ENCODE data around the gene ABHD16A.
A peak's percentile ranks its signal among the peaks of the same experiment; 100 is the strongest.

Gene ABHD16A

DNA sequence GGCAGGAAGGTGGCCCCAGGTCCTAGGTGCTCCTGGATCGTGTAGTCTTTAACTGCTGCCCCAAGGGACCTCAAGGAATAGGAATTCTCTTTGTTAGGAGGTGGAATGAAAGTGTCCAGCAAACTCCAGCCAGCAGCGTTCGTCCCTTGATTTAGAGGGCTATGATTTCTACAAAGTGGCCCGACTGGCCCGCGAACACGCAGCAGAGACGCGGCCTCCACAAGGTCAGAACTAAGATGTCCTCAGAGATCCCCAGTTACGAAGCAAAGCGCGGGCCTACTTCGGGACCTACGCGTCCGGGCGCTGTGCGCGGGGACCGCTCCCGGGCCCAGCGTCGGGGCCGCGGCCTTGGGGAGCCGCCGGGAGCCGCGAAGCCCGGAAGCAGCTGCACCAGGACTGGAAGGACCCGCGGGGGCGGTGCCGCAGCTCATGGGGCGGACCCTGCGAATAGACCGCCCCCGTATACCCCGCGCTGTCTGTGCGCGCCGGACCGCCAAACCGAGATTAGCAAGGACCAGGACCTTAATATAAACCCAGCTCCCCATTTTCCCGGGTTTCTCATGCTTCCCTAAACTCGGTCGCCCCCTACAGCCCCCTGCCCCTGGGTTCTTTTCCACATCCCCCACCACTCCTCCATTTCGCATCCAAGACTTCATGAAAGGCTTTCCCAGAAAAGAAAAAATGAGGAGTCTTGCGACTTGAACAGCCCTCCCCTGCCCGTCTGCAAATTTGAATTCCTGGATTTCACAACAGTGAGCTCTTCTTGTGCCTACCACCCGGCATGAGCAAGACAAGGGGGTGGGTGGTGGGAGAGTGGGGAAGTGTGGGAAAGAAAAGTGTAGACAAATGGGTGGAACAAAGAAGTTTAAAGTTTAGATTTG is 42.5 kb downstream of the ABHD16A start, which contains the start of gene C6orf47:
Gene C6orf47, minus strand, starts transcription at position 398 of the 881 bp plus-strand sequence. CDS start 831 bp downstream, outside the sequence.
- no peak for FAIRE-seq

DNA sequence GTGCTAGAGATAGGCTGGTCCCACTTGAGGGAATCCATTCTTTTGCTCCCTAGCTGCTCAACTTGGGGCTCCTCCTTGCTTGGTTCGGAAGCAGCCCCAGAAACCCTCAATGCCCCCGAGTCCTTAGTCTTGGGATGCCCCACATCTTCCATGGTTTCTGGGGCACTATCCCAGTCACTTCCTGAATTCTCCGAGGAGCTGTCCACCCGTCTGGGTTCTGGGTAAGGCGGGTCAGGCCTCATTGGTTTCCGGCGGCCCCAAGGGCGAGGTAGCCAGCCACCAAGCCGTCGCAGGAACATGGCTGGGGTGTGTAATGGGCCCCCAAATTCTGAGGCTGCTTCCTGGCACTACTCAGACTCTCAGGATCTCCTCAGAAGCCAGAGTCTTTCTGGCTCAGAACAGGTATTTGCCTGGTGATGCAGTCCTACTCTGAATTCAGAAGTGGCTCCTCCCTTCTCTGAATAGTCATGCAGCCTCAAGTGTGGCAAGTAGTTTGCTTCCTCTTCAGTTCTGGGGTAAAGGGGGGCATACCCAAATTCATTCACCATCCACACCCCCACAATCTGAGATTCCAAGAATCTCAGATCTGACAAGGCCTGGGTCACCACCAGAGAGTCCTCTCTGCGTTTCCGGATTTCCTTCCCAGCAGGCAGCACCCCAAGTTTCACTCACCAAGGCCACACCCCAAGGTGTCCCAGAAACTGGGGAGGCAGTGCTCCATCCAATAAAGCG is 43.3 kb downstream of the ABHD16A start:
- no peak for FAIRE-seq

DNA sequence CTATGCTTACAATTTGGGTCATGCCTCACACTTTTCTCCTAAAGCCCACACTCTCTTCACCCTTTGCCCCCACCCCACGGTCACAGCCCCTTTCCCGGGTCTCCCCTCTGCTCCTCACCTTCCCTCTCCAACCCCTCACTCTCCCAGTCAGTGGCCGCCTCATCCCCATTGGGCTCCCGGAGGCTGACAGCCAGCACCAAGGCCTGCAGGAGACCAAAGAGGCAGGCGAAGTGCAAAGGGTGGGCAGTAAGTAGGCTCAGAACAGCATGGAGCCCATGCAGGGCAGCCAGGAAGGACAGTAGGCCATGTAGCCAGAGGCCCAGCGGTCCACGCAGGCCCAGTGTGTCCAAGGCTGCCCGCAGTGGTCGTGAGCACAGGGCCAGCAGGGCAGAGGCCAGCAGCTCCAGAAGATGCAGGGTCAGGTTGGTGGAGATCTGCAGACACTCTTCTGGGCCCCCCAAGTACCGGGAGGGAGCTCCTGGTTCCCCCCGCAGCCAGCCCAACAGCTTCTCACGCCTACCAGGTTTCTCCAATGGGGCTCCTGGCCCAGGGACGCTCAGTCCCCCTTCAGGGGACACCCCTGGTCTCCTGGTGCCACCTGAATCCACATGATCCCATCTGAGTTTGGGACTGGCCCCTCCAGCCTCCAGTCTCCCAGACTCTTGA is 44.0 kb downstream of the ABHD16A start:
- FAIRE-seq: no peak

DNA sequence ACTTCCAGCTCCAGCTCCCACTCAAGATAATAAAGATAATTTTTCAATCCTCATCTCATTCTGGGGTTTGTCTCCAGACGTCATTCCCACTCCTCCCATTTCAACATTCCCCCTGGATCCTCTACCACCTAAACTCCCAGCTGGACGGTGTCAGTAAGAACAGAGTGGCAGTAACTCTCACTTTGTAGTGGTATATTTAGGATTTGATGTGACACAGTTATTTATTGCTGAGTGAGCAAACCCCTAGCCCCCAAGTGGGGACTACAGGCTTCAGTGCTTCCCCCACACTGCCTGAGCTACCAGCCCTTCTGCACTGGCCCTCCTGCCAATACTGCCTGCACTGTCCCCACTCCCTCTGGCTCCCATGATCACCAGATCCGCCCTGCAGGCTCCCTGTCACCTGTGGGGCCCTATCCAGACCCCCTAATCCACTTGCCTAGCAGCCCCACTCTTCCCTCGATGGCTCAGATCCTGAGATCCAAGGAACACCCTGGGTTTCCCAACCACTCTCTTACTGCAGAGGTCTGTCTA is 44.9 kb downstream of the ABHD16A start:
- FAIRE-seq: no peak

DNA sequence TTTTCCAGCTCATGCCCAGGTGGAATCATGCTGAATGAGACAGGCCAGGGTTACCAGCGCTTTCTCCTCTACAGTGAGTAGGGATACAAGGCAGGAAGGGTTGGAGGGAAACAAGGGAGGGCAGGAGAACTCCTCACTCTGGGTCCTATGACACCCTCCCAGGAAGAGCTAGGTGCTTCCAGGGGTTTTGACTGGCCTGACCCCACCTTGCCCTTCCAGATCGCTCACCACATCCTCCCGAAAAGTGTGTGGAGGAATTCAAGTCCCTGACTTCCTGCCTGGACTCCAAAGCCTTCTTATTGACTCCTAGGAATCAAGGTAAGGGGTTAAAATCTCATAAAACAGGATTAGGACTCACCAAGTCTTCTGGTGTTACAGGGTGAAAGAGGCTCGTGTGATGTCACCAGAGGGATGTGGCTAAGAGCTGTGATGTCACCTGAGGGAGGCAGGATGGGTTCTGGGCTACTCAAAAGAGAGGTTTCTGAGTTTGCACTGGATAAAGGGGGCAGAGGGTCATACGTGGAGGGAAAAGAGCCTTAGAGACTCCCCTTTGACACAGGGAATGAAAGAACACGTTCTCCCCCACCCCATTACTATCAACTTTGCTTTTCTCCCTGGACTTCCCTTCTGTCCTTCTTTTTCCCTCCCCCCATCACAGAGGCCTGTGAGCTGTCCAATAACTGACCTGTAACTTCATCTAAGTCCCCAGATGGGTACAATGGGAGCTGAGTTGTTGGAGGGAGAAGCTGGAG is 45.5 kb downstream of the ABHD16A start:
- no peak for FAIRE-seq

DNA sequence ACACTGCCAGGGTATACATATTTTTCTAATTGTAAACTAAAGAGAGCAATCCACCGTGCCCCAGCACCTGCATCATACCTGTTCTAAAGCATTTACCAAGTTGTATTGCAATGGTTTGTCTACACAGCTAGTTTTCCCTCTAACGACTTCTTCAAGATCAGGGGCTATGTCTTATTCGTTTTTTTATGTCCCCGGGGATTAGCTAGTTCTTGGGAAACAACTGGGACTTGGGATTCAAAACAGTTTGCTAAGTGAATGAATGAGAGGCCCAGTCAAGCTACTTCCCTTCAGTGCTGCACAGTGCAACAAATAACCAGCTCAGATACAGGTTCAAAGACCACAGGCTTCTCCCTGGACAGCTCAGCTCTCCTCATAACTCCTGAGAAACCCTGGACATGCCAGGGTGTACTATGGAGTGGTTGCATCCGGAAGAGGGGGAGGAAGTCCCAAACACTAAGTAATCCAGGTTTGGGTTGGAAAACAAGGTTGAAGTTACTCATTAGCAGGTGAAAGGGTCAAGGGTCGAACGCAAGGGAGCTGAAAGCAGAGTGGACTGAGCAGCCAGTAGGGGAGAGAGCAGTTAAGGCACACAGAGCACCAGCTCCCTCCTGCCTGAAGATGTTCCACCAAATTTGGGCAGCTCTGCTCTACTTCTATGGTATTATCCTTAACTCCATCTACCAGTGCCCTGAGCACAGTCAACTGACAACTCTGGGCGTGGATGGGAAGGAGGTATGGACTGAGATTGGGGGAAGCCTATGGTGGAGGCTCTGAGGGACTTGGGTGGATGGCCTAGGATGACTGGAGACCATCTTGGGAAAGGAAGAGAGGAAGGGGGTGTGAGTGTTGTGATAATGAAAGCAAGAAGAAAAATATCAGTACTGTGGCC is 47.5 kb downstream of the ABHD16A start, which contains the start of gene APOM:
Gene APOM, plus strand, starts transcription at position 546 of the 889 bp plus-strand sequence. Its CDS starts 73 bp downstream, at position 619.
- no peak for FAIRE-seq

DNA sequence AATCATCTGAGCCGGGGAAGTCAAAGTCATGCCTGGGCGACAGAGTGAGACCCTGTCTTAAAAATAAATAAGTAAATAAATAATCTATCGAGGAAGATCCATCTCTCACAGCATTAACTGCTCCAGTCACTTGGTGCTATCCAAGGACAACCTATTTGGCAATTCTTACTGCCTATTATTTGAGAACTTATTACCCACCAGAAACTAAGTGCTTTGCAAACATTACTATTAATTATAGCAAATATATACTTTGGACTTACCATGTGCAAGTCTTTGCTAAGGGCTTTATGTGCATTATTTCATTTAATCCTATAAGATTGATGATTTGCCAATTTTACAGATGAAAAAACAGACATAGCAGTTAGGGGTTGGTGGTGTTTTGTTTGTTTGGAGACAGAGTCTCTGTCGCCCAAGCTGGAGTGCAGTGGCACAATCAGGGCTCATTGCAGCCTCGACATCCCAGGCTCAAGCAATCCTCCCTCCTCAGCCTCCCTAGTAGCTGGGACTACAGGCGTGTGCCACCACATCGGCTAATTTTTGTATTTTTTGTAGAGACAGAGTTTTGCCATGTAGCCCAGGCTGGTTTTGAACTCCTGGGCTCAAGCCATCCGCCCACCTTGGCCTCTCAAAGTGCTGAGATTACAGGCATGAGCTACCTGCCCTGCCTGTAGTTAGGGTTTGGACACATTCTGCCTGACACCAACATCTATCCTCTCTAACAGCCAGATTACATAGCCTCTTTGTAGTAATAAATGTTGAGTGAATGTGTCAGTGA is 48.4 kb downstream of the ABHD16A start:
- FAIRE-seq: no peak

DNA sequence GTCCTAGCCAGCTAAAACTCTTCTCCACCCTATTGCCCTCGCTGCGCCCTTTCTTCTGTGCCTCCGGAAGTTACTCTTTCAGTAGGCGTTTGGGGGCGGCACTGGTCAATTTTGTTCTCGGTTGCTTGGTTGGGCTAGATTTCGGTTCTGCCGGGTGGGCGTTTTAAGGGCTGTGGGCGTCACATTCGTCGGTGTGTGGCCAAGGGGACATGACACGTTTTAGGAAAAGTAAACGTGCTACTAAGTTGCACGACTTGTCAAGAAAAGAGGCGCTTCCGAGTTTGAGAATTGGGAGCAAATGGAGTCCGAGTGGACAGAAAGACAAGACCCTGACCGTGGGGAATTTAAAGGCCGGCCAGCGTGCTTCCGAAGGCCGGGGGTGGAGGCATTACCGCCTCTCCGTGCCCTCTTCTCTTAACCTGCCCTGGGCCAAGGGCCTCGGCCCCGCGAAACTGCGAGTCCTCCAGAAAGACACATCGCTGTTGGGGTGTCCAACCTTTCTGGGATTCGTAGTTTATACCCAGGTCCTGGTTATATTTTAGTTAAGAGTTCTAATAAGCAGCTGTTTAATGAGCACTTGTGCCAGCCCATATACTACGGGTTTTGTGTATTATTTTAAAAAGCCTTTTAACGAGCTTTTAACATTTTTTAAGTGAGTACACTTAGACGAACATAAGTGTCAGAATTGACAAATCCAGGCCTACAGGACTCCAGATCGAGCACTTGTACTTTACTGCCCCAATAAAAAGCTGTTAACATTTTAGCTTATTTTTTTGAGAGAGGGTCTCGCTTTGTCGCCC is 50.0 kb downstream of the ABHD16A start:
- FAIRE-seq: peak; percentile 88

DNA sequence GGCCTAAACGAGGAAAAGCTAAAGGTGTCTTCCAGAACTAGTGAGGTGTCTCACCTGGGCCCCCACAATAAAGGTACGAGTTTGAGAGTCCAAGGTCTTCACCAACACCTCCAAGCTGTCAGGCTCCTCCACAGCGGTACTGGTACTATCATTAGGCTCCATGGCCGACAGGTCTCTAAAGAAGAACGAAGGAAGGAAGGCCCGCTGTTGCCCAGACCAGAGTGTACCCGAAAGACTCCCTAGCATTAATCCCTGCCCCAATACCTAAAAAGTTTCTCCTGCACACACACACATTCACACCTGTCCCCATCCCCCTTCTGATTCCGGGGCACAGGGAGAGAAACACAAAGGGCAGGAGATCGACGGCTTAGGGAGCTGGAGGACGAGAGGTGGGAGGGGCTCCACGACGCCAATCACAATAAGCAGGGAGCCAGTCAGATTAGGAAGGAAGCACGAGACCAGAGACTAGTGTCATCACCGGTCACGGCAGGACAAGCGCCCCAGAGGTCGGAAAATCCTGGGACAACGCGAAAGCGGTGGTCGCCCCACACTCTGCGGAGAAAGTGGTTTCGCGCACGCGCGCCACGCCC is 51.4 kb downstream of the ABHD16A start:
- no peak for FAIRE-seq

DNA sequence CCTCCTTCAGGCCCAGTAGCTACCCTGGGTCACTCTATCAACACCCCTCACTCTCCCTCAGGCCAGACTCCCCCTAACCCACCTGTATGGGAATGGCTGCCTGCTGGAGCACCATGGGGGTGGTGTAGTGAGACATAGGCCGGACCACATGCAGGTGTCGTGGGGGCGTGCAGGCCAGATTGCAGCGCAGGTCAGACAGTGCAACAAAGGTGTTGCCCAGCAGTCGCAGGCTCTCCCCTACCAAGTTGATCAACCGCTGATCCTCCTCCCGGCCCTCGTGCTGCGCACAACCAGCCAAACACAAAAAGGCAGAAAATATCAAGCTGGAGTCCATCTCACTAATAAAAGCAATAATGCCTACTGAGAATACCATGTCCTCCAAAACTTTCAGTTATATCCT is 57.8 kb downstream of the ABHD16A start:
- no peak for FAIRE-seq

DNA sequence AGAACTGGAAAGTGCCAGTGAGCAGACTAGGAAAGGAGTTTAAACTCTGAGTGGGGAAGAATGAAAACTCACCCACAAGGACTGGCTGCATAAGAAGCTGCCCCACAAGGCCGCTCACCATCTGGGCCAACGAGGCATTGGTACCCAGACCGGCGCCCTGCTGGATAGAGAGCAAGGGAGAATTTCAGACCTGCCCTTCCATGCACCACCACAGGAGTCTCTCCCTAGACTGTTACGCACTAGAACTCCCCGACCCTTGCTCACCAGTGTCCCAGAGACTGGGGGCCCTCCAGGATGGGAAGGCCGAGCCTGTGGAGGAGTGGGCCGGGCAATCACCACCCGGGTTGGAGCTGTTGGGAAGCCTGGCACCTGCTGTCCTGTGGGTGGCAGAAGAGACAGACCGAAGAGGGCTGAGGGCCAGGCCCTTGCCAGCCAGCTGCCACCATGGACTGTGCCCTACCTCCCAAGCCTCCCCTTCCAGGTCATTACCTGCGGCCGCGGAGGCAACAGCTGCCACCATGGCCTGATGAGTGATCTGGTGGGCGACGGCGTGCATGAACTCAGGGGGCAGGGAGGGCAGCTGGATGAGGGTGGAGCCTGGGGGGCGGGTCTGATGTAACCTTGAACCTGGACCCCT is 59.2 kb downstream of the ABHD16A start:
- FAIRE-seq: no peak

DNA sequence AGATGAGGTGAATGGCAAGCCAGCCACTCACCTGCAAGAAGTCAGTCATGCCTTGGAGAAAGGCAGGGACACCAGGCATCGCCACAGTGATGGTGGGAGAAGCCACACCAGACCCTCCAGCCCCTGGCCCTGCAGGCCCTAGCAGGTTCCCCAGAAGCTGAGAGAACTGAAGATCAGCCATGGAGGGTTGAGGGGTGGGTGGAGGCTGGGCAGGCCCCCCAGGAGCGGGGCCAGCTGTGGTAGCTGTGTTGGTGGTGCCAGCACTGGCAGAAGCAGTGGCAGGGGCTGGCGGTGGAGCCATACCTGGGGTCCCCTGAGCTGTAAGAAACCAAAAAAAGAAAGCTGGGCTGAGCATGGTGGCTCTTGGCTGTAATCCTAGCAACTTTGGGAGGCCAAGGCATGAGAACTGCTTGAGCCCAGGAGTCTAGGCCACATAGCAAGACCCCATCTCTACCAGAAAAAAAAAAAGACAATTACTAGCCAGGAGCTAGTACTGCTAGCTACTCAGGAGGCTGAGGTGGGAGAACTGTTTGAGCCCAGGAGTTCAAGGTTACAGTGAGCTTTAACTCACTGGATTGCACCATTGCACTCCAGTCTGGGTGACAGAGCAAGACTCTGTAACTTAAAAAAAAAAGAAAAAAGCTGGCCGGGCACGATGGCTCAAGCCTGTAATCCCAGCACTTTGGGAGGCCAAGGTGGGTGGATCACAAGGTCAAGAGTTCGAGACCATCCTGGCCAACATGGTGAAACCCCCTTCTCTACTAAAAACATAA is 60.1 kb downstream of the ABHD16A start:
- FAIRE-seq: no peak

DNA sequence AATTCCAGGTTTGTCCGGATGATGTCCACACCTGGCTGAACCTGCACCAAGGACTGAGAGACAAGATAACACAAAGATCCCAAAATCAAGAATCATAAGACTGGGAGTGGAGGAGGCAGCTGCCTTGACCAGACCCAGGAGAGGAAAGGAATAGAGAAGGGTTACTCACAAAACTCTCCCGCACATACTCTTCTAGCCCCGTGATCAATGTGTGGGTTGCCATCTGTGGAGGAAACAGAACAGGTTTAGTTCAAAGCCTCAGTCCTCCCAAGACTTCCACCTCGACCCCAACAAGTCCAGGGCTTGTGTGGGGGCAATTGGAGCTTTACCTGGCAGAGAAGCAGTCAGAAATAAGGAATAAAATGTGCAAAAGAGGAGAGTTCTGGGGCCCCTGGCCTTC is 61.8 kb downstream of the ABHD16A start:
- FAIRE-seq: no peak

DNA sequence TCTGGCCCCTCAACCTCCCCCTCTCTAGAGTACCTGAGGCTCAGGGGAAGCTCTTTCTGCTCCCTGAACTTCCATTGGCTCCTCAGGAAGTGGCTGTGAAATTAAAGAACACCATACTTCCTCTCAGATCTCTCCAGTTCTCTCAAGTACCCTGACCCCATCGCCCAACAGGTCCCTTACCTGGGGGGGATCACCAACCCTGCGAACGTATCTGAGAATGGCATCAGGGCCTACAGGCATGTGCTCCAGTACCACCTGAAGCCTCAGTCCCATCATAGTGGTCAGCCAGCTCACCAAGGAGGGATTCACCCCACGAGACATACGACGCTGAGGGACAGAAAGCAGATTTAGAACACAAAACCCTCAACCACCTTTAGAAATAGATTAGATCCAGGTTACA is 62.5 kb downstream of the ABHD16A start:
- no peak for FAIRE-seq

DNA sequence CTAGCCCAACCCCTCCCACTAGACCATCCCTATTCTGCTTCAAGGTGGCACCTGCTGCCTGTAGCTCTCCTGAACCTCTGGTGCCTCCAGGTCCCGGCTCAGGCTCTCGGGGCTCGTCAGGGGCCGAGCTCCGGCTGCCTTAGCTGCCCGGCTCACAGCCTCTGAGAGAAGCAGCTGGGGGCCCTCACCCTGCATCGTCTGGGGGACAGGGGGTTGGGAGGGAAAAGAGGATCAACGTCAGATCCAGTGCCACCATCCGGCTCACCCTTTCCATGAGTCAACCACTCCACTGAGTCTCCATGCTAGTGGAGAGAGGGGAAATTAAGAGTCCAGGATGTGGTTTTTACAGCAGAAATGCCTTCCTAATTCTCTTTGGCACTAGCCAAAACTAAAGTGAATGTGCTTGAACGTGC is 63.7 kb downstream of the ABHD16A start:
- no peak for FAIRE-seq

DNA sequence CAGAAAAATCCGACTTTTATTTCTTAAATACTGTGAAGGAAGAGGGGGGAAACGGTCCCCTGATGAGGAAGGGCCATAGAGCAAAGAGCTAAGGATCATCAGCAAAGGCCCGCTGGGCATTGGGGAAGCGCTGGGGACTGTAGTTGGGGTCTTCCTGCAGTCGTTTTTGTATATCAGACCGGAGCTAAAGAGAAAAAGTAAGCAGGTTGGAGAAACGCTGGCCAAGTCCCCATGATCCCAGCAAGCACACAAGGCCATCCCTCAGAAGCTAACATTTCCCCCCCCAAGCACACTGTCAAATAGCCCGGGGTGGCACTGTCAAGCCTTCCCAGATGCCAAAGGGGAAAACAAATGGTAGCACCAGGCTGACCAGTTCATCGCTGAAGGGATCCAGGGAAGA is 64.1 kb downstream of the ABHD16A start:
- no peak for FAIRE-seq

All from islet of Langerhans (tissue), 1 donor.